ENCODE data around the gene LDLRAP1.
"Not testable (repeated sequence)": the region's sequence is repeated elsewhere in the genome, so short reads cannot be mapped to it uniquely, and the experiment has no call there.

- not testable (repeated sequence) for TF ChIP-seq CTCF, POLR2A (IDR thresholded peaks at IDR 0.05)
Observed at GRCh38 chr1:25596641-25597040, 53.2 kb downstream of the LDLRAP1 start.

Measured in thyroid gland (tissue), 4 donors.